ENCODE results near the gene EFHD2.
"Not testable (repeated sequence)": the region's sequence is repeated elsewhere in the genome, so short reads cannot be mapped to it uniquely, and the experiment has no call there.

Gene EFHD2

DNA sequence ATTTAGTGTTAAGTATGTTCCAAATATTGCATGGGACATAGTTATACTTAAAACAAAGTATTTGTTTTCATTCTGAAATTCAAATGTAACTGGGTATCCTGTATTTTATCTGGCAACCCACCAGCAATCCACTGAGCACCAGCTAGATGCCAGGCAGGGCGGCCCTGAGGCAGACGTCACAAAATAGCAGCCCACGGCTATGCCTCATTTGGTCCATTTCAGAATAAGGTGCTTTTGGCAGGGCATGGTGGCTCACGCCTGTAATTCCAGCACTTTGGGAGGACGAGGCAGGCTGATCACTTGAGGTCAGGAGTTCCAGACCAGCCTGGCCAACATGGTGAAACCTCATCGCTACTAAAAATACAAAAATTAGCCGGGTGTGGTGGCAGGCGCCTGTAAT lies 19.9 kb upstream of the EFHD2 start:
- DNase-seq: not testable (repeated sequence)

DNA sequence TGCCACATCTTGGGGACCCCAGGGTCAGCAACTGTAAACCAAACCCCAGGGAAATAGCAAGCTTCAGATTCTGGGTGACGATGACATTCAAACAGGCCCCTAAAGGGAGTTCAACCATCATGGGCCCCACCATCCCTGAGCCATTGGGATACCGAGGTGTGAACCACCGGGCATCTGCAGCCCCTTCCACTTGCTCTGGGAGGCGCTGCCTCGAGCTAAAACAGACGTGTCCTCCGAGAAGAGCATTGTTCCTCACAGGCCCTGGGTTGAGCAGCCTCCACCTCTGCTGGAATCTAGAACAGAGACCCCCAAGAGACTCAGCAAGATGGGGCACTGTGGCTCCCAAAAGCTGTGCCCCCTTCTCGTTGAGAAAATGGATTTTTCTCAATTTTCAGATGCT lies 19.0 kb upstream of the EFHD2 start:
- no peak for DNase-seq

DNA sequence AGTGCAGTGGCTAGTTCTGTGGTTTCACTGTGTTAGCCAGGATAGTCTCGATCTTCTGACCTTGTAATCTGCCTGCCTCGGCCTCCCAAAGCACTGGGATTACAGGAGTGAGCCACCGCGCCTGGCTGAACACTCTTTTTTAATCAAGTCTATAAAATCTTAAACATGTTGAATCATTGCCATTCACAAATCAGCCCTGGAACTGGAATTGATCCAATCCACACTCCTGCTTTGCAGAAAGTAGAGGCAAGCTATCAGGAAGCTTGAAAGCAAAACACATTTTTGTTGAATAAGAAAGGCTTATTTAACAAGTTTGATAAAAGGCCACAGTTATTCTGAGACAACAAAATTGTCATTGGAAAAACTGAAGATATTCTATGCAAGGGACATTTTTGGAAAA lies 18.3 kb upstream of the EFHD2 start:
- DNase-seq: no peak

DNA sequence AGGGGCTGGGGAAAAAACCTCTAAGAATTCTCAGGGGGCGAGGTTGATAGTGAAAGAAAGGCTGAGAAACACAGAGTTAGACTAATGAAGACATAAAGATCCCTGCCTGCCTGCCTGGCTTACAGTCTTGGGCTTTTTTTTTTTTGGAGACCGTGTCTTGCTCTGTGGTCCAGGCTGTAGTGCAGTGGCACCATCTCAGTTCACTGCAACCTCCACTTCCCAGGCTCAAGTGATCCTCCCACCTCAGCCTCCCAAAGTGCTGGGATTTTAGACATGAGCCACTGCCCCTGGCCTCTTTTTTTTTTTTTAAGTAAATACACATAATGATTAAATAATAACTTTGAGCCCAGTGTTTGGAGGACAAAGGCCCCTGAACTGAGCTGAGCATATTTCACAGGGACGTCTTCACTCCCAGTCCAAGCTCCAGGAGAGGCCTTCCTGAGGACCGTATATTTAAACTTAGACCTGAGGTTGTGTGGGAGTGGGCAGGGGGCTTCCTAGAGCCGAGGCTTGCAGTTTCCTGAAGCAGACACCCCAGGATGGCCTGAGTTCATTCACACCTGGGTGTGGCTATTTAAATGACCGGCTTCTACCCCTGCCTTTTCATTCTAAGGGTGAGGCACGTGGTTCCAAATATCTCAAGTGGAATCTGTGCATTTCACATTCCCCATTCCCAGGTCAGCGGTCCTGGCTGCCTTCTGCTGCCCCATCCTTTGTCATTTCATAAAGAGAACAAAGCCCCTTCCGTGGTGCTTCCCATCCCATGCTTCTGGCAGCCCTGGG lies 16.0 kb upstream of the EFHD2 start:
- DNase-seq: no peak

DNA sequence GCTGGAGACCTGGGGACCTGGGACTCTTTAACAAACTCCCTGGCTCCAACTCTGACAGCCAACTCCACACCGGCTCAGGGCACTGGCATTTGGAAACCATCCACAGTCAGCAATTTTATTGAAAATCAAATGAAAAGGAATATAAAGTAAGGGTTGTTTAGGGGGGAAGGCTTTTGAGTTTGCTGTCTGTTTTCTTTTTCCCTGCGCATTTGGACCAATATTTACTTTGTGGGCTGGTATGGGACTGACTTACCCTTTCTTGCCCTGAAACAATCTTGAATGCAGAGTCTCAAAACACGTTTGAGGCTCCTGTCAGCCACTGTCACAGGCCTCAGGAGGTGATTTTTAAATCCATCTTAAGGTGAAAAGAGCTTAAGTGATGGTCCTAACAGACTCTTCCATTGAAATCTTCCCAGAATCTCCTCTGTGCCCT lies 15.4 kb upstream of the EFHD2 start:
- DNase-seq: no peak

DNA sequence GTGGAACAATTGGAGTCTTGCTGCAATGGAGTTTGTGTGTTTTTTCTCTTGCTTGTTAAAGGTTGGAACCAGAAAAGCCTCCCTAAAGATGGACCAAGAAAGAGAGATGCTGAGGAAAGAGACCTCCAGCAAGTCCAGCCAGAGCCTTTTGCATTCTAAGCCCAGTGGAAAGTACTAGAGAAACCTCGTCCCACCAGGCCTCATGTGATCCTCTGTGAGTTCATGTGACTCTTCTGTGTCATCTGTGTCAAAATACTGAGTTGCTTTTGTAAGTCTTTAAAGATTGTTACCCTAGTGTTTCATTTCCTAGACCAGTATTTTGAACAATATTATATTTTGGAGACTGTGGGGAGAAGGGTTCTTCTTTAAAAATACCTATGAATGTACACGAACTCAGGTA lies 12.5 kb upstream of the EFHD2 start:
- no peak for DNase-seq

DNA sequence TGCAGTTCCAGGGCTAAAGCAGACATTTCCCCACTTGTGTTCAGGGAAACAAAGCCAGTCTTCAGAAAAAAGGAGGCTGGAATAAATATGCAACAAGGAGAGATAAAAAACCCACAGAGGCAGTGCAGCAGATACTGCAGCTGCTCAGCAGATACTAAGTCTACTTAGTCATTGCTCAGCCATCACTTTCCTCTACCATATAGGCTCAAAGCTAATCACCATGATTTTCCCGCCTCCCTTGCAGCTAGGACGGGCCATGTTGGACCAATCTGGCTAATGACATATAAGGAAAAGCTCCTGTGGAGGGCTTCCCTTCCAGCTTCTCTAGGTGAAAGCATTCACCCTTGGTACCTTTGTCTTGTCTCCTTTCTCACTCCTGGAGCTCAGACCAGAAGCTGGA lies 10.0 kb upstream of the EFHD2 start:
- DNase-seq: no peak

DNA sequence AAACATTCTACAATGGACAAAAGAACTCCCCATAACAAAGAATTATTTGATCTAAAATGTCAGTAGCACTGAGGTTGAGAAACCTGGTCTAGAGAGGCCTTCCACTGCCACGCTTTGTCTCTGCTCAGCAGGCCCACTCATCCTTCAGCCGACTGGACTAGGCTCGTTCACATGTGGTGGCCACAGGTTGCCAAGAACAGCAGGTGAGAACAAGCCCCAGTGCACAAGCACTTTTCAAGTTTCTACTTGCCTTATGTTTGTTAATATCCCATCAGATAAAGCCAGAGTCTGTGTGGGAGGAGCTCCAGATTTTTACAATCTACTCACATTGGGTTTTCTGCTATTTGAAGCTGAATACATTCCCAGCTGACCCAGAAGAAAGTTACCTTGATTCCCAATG lies 9.1 kb upstream of the EFHD2 start:
- DNase-seq: peak; percentile 97

DNA sequence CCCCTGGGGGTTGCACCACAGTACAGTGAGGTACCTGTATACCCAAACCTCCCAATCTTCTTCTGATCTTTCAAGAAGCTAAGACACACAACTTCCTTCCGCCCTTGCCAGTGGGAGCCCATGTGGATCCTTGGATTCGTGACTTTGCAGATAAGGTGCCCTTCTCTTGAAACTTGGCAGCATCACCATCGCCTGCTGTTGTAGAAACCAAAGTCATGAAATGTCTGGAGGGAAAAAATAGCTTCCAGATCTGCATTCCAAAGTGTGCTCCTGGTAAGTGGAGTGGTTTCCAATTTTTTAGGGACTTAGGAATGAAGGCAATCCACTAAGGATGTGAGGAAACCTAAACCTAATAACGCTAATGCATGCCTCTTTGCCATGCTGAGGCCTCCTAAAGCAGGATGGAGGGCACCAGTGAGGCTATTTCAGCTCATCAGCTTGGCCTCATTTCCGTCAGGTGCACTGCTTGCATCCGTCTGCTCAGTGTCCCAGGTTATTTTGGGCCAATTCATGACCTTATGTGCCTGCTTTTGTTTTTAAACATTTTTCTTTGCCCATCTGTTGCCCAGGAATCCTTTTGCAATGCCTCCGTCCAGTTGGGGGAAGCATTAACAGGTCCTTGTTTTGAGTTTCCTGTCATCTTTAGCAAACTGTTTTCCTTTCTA lies 8.2 kb upstream of the EFHD2 start:
- DNase-seq: no peak

DNA sequence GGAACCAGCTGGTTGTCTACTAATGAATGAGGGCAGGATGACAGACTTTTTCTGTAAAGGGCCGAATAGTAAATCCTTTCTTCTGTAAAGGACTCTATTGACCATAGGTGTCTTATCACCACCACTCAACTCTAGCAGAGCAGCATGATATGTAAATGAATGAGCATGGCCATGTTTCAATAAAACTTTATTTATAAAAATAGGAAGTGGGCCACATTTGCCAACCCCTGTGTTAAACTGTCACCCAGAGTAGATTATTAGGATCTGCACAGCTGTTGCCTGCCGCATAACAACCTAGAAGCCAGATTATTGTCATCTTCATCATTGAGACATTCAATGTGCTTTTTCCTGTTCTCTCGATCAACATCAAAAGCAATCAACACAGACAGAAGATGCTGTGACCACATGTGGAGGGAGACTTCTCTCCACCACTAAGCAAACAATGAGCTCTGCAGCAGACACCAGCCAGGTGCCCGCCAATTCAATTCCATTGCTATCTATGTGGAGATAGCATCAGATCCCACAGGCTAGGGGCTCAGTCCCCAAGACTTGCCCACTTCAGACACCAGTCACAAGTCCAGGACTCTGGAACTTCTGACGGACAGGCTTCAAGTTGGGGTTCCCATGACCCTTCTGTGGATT lies 6.8 kb upstream of the EFHD2 start:
- peak; percentile 76 for DNase-seq

DNA sequence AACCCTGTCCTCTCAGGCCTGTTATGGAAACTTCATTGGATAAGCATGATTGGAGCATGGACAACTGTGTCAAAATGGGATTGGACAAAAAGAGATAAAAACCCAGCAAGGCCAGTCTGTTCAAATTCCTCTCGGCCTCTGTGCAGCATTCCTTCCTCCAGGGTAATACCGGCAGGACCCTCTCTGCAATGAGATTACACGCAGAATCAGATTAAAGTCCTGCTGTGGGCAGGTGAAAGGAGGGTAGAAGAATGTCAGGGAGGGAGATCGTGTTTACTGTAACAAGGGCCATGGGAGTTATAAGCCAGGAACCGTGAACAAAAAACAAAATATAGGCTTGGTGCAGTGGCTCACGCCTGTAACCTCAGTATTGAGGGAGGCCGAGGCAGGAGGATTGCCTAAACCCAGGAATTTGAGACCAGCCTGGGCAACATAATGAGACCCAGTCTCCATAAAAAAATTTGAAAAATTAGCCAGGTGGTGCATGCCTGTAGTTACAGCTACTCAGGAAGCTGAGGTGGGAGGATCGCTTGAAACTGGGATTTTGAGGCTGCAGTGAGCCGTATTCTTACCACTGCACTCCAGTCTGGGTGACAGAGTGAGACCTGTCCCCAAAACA lies 5.6 kb upstream of the EFHD2 start:
- DNase-seq: no peak

DNA sequence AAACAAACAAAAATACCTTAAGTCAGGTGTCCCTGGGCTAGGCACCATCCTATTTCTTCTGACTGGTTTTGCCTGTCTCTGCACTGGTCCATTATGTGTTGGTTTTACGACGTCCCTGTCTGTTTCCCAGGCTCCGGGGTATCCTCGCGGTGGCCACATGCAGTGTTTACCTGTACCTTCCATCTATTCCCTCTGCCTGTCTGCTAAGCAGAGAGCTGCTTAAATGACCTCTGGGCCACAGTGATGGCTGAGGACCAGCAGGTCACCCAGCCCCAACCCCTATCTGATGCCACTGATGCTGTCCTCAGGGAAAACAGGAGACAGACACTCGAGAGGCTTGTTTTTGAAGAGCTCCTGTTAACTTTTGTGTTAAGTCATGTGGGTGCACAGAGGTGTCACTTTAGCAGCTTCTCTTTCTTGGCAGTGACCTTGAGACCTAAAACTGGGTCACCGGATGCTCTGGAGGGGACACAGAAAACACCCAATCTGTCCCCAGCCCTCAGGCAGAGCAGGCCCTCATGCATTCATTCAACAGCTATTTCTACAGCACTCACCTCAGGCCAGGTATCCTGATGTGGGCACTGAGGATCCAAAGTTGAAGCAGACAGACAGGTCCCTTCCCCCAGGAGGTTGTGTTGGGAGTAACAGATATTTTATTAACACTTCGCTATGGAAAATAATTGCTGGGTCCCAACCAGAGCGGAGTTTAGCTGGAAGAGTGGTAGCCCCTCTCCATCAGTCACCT lies 4.4 kb upstream of the EFHD2 start:
- no peak for DNase-seq

DNA sequence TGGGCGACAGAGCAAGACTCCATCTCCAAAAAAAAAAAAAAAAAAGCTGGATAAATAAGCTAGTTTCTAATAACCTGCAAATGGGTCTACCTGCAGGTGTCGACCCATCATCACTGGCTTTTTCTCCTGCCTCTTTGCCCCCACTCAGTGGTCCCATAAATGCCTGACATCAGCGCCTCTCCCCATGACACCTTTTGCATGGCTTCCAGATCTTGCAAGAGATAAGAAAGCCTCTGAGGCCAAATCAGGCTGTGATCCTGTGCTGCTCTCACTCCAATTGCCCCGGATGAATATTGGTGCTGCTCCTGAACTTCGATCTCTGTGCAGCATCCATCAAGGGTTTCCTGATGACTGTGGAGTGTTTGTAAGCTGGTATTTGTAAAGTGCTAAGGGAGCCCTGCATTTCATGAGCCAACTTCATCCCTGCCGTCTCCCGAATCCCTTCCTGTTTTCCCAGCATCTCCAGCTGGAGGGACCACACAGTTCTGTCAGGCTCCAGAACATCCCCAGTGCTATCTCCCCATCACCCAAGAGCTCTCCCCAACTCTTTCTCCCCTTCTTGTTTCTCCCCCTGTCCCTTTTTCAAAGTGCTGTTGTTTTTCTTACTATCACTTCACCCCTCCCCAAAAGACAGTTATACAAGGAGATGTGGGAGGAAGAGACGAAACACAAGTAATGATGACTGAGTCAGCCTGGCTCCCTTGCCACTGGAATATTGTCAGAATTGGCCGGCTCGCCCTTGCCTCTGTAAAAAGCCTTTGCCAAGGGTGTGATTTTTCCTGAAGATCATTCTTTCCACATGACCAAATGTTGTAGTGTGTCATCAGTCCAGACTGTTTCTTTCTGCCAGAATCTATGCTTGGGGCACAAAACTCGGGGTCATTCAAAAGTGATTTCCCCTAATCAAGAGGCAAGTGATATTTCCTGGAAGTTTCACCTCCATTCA lies 2.8 kb upstream of the EFHD2 start:
- DNase-seq: no peak

DNA sequence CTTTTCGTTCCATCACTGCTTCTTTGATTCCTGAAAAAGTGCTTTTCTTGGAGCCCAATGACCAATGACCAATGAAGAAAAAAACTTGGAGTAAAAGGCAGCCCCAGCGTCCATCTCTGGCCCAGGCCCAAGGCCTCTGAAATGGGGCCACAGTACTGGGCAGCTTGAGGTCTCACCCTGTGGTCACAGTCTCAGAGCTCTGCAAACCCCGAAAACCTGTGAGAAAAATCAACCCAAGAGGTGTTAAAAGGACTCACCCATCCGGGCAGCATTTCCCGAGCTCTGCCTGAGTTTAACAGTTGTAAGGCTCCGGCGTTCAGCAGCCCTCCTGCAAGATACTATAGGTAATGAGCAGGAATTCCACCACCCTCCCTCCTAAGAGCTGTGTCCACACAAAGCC lies 2.1 kb upstream of the EFHD2 start:
- no peak for DNase-seq

DNA sequence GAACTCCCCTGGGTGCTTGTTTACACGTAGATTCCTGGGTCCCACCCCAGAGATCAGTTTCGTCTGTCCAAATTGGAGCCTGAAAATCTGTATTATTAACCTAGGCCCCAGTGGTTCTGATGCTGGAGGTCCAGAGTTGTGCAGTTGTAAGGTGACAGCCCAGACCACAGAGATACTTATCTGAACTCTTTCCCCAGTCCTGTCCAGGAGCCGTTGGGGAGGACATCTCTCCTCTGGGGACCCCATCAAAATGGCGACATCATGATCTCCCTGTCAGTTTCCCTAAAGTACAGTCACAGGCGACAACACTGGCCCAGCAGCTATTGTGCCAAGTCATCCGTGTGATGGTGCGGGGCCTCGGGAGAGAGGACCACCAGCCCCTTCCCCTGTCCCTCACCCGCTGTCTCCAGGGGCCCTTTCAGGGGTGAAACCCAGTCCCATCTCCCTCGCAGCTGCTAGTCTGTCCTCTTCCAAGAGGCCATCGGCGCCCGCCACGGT lies 749 bp upstream of the EFHD2 start:
- no peak for DNase-seq

DNA sequence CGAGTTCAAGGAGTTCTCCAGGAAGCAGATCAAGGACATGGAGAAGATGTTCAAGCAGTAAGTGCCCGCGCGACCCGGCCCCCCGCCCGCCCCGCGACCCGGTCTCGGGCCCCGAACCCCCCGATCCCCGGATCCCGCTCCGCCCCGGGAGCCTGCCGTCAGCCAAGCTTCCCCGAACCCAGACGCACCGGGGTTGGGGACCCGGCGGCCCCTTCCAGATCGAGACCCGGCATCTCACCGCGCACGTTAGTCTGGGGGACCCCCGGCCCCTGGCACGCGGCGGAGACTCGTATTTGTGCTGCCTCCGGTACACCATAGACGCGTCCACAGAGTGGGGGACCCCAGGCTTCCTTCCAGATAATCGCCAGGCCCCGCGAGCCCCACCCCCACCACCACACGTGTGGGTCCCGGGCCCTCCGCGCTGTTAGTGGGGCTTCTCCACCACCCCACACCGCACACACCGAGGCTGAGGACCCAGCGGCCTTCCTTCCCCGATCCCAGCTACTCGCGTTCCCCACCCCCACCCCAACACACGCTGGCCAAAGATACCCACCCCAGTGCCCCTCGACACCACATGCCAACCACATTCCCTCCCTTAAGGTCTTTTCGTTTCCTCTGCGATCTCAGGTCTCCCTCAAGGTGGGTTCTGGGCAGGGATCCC lies 665 bp downstream of the EFHD2 start:
- DNase-seq: no peak

DNA sequence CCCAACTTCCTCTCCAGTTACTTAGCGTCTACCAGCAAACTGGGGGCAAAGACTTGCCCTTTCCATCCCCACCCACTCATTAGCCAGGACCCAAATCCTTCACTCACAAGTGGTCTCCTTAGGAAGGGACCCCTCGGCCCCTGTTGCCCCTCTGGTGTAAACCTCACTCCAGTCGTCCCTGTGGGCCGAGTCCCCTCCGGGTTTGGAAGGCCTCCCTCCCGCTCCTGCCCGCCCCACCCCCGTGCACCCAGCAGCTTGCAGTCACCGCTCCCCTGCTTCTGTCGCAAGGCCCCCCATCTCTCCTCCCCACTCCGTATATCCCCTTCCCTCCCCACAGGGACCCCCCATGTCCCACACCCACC lies 1.2 kb downstream of the EFHD2 start:
- no peak for DNase-seq

DNA sequence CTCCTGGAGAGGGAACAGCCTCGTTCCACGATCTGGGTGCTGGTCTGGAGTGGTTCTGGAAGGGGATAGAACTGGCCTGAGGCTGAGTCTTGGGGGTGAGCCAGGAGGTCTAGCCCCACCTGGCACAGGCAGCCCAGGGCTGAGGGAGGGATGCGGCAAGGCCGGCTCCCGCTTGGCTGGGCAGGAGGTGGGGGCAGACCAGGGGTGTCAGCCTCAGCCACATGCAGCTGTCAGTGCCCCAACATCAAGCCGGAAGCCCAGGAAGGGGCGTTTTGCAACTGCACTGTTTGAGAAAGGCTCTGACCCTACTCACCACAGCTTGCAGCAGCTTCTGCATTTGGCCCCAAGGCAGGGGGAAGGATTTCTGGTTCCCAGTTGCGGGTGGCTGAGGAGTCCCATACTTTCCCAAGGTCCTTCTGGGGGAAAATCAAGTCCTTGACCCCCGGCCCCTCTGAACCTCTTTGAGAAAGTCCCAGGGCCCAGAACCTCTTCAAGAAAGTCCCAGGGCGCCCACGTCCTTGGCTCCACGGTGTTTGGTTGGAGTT lies 2.0 kb downstream of the EFHD2 start:
- no peak for DNase-seq

DNA sequence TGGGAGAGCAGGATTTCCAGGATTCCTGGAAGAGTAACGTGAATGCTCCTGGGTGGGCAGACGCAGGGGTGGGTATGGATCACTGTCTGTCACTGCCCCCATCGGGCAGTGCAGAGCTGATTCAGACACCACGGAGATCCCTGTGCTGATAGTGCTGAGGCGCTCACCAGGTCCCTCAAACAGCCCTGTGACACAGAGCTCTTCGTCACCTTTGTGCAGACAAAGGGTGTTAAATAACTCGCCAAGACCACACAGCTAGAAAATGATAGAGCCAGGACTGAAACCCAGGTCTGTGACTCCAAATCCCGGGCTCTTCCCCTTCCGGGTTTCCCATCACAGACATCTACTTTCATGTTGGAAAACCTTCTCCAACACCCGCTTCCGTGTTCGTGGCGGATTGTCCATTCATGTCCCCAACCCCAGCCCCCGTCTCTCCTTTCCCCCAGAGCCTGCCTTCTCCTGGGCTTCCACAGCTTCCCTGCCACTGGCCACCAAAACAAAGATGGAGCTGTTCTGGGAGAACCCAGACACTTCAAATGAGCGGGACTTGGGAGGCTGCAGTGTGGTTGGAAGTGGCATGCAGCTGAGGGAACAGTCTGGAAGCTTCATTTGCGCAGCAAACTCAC lies 2.6 kb downstream of the EFHD2 start:
- no peak for DNase-seq

DNA sequence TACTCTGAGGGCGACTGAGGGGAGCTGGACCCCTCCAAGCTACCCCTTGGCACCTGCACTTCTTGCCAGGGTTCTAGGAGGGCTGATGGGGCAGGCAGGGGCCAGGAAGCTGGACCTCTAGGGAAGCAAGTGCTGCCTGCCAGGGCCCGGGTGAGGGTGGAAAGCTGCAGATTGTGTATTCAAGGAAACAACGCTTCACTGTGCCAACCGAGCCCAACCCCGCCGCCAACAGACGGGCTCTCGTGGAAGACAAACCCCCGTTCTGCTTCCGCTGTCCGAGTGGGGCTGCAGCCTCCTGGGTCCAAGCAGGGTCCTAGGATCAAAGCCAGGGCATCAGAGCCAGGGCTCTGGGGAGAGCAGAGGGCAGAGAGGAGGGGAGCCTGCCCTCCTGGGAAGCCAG lies 3.2 kb downstream of the EFHD2 start:
- no peak for DNase-seq
